K562 (cell line): Measurements from ENCODE around the gene RNF31. TPM values are rescaled to one million over a fixed set of nuclear protein-coding genes. Genes with fewer than 3 reads are reported as not detected.

ENCODE experiments used
- ATAC-seq: fragments of 200-7000 bp; cut with Tn5 transposase; 3 replicates; pipeline ENCODE4 v1.9.1; 2020; ENCODE audit warnings: moderate library complexity
- BruUV-seq: library from RNA; stranded (reverse); fragments of 400-500 nt; replicated peaks from 2 replicates; lab custom pipeline; 2021; lab: Mats Ljungman, UMichigan
- CTCF ChIA-PET: fragments of 300-600 bp; formaldehyde crosslinking; extraction: SDS; loops from one replicate; lab custom pipeline; 2021; ENCODE audit warnings: low intra/inter-chr PET ratio; lab: Yijun Ruan, JAX
- POLR2A ChIA-PET: fragments of 300-600, 350-650 bp; sonication (Branson Sonifier 250); formaldehyde crosslinking; extraction: SDS; loops from one replicate; lab custom pipeline; 2021; ENCODE audit warnings: antibody characterized with exemption, inconsistent platforms; lab: Yijun Ruan, JAX
- DNase-seq, 4 experiments: peaks; one replicate each; pipeline versions ENCODE4 v3.0.0 to v3.0.0-alpha.2; 2011 to 2018; ENCODE audit warnings: low spot score in 3 of 4, mixed read lengths in 3 of 4; ENCODE audit errors: extremely low read depth in 1 of 4
- FAIRE-seq: peaks from 2 replicates; lab custom pipeline; 2011; peaks lifted over from hg19 to GRCh38; lab: Jason Lieb, UNC
- H2AFZ ChIP-seq: 2 replicates; pipeline ENCODE4 v1.6.0; 2011; ENCODE audit warnings: low read depth, low read length, control low read depth, inconsistent platforms
- H3K27ac ChIP-seq: fragments of 200-600 bp; 3 replicates; pipeline ENCODE4 v1.8.0; 2011; ENCODE audit warnings: low read depth, mild to moderate bottlenecking, control low read depth, inconsistent platforms, low read length, moderate library complexity, mixed read lengths; ENCODE audit errors: extremely low read depth
- H3K27me3 ChIP-seq, 2 experiments: fragments of 300-600 bp in 1 of 2; 2 replicates in 1 of 2; 3 replicates in 1 of 2; pipeline versions ENCODE4 v1.6.0 to v1.8.0; 2011; ENCODE audit warnings: inconsistent platforms in 2 of 2, low read length in 2 of 2, mild to moderate bottlenecking in 1 of 2, mixed read lengths in 1 of 2, moderate library complexity in 1 of 2; ENCODE audit not compliant: control insufficient read depth in 2 of 2, insufficient read depth in 2 of 2
- H3K36me3 ChIP-seq: fragments of 300-600 bp; 3 replicates; pipeline ENCODE4 v1.8.0; 2011; ENCODE audit warnings: mild to moderate bottlenecking, low read length, inconsistent platforms; ENCODE audit not compliant: control insufficient read depth, insufficient read depth
- H3K4me1 ChIP-seq, 2 experiments: fragments of 200-600 bp in 1 of 2; replicated peaks in 1 of 2; 2 replicates in 1 of 2; 3 replicates in 1 of 2; pipeline versions ENCODE4 v1.5.1 to v1.8.0; 2011; ENCODE audit warnings: inconsistent platforms in 2 of 2, low read length in 2 of 2, mild to moderate bottlenecking in 1 of 2, mixed read lengths in 1 of 2, moderate library complexity in 1 of 2; ENCODE audit not compliant: control insufficient read depth in 2 of 2, insufficient read depth in 2 of 2
- H3K4me2 ChIP-seq: 2 replicates; pipeline ENCODE4 v1.6.1; 2011; ENCODE audit warnings: low read length, control low read depth, inconsistent platforms, mixed read lengths; ENCODE audit not compliant: insufficient read depth
- H3K4me3 ChIP-seq: fragments of 200-600 bp; sonication (generic), shearing (Covaris generic); 2 replicates; pipeline ENCODE4 v1.5.1; 2016; ENCODE audit warnings: control low read depth, inconsistent platforms
- H3K79me2 ChIP-seq: fragments of 200-600 bp; 3 replicates; pipeline ENCODE4 v1.8.0; 2011; ENCODE audit warnings: low read length, inconsistent platforms; ENCODE audit not compliant: control insufficient read depth, insufficient read depth
- H3K9ac ChIP-seq, 2 experiments: 2 replicates each; pipeline versions ENCODE4 v1.6.0 to v1.6.1; 2011; ENCODE audit warnings: low read depth in 2 of 2, low read length in 2 of 2, control low read depth in 1 of 2, inconsistent platforms in 1 of 2, mild to moderate bottlenecking in 1 of 2, mixed read lengths in 1 of 2; ENCODE audit not compliant: insufficient read depth in 1 of 2
- H3K9me1 ChIP-seq: one replicate; pipeline ENCODE4 v1.6.0; 2011; ENCODE audit warnings: inconsistent platforms, mild to moderate bottlenecking, low read length, moderate library complexity; ENCODE audit not compliant: control insufficient read depth, insufficient read depth
- H3K9me3 ChIP-seq: replicated peaks from 2 replicates; pipeline ENCODE4 v1.5.1; 2011; ENCODE audit warnings: low read depth, low read length, inconsistent platforms; ENCODE audit not compliant: control insufficient read depth, insufficient read depth
- H4K20me1 ChIP-seq: replicated peaks from 2 replicates; pipeline ENCODE4 v1.6.1; 2011; ENCODE audit warnings: low read length, inconsistent platforms, mixed read lengths; ENCODE audit not compliant: control insufficient read depth, insufficient read depth
- ARHGAP35 ChIP-seq: fragments of 450-650 bp; IDR thresholded peaks from 2 replicates; pipeline ENCODE4 v1.6.1; 2018; ENCODE audit not compliant: partially characterized antibody
- DDX20 ChIP-seq: fragments of 450-650 bp; IDR thresholded peaks from 2 replicates; pipeline ENCODE4 v1.6.1; 2016; ENCODE audit warnings: missing genetic modification characterization, low read depth, mild to moderate bottlenecking, missing compliant biosample characterization, moderate library complexity
- MAFK ChIP-seq: IDR thresholded peaks from 2 replicates; pipeline ENCODE4 v1.6.1; 2011; ENCODE audit warnings: low read length, improper control_type of control experiment
- NEUROD1 ChIP-seq: fragments of 150-350 bp; IDR thresholded peaks from 2 replicates; pipeline ENCODE4 v1.6.1; 2014; ENCODE audit warnings: borderline replicate concordance, low read length, low read depth; ENCODE audit not compliant: partially characterized antibody
- SLC30A9 ChIP-seq: fragments of 250-450 bp; sonication (Bioruptor Pico); IDR thresholded peaks from 2 replicates; pipeline ENCODE4 v1.8.0; 2022; ENCODE audit warnings: mild to moderate bottlenecking, moderate library complexity
- TAF7 ChIP-seq: fragments of 450-650 bp; IDR thresholded peaks from 2 replicates; pipeline ENCODE4 v1.6.1; 2016; ENCODE audit warnings: missing genetic modification characterization, missing compliant biosample characterization
- TRIM28 ChIP-seq: fragments of 450-650 bp; IDR thresholded peaks from 2 replicates; pipeline ENCODE4 v1.6.1; 2017
- ZNF23 ChIP-seq: fragments of 250-450 bp; sonication (Bioruptor Pico); IDR thresholded peaks from 2 replicates; pipeline ENCODE4 v1.4.0; 2020; ENCODE audit warnings: mild to moderate bottlenecking
- ZNF408 ChIP-seq: fragments of 250-450 bp; sonication (Bioruptor Pico); IDR thresholded peaks from 2 replicates; pipeline ENCODE4 v1.4.0; 2020; ENCODE audit warnings: low read depth, mild to moderate bottlenecking, moderate library complexity
- ZNF444 ChIP-seq: fragments of 250-450 bp; sonication (Bioruptor Pico); IDR thresholded peaks from 2 replicates; pipeline ENCODE4 v1.4.0; 2020; ENCODE audit warnings: mild to moderate bottlenecking, moderate library complexity
- ZNF551 ChIP-seq: fragments of 250-450 bp; sonication (Bioruptor Pico); IDR thresholded peaks from 2 replicates; pipeline ENCODE4 v1.5.0; 2021; ENCODE audit warnings: mild to moderate bottlenecking, moderate library complexity
- ZNF57 ChIP-seq: fragments of 450-650 bp; formaldehyde crosslinking; IDR thresholded peaks from 2 replicates; pipeline ENCODE4 v1.4.0; 2020; ENCODE audit warnings: mild to moderate bottlenecking, moderate library complexity
- ZNF592 ChIP-seq: fragments of 450-650 bp; IDR thresholded peaks from 2 replicates; pipeline ENCODE4 v1.6.1; 2017; ENCODE audit warnings: antibody characterized with exemption, mild to moderate bottlenecking
- ZNF766 ChIP-seq: fragments of 200-800 bp; sonication (Bioruptor generic); conservative IDR thresholded peaks from 2 replicates; pipeline ENCODE4 v1.6.1; 2016; ENCODE audit warnings: missing genetic modification characterization, missing compliant biosample characterization
- WGBS: fragments of 100-300 bp; shearing (Covaris generic); methylation state at CpG from one replicate; pipeline ENCODE4 v1.1.6; 2016; ENCODE audit warnings: low coverage, mixed read lengths; ENCODE audit not compliant: insufficient coverage; ENCODE audit errors: missing lambda C conversion rate; 5-methylcytosine and 5-hydroxymethylcytosine counted together
- in situ Hi-C: fragments of 300-500 bp; cut with MboI; formaldehyde crosslinking; loops from 4 replicates; pipeline ENCODE4 v1.15.0; 2018; ENCODE audit warnings: inconsistent platforms, mixed read lengths
- intact Hi-C: fragments of 100-400 bp; cut with micrococcal nuclease; formaldehyde crosslinking; loops from 2 replicates; pipeline ENCODE4 v1.14.2; 2022
- polyA plus RNA-seq, 8 experiments: library from polyadenylated mRNA; depleted of rRNA in 4 of 8; stranded (reverse) in 5 of 8; unstranded in 3 of 8; fragments of >200 nt; fragmentation: Nextera tagmentation in 2 of 8; fragmentation: Illumina TruSeq in 1 of 8; extraction: Ambion mirVana in 2 of 8; extraction: Trizol in 1 of 8; gene quantifications; 2 replicates each; pipeline versions ENCODE4 v1.2.1 to v1.2.3, GENCODE V29; 2011 to 2014; ENCODE audit warnings: inconsistent platforms in 1 of 8, missing spikeins in 1 of 8
- total RNA-seq, 7 experiments: library from RNA; depleted of rRNA in 6 of 7; stranded (reverse); fragments of >200 nt in 6 of 7; fragmentation: Illumina TruSeq in 2 of 7; extraction: Trizol in 2 of 7; gene quantifications; 2 replicates each; pipeline versions ENCODE4 v1.2.1 to v1.2.3, GENCODE V29; 2011 to 2021; ENCODE audit warnings: low replicate concordance in 1 of 7
- TF ChIP-seq, protein P1 (sequence below): fragments of 250-450 bp; sonication (Bioruptor Pico); IDR thresholded peaks from 2 replicates; pipeline ENCODE4 v1.8.0; 2022; ENCODE audit warnings: moderate library complexity, mild to moderate bottlenecking, inconsistent platforms
- TF ChIP-seq, protein P2 (sequence below): fragments of 250-450 bp; sonication (Bioruptor Pico); IDR thresholded peaks from 2 replicates; pipeline ENCODE4 v1.8.0; 2021; ENCODE audit warnings: moderate library complexity, mild to moderate bottlenecking, inconsistent platforms
- TF ChIP-seq, protein P3 (sequence below): fragments of 250-450 bp; sonication (Bioruptor Pico); IDR thresholded peaks from 2 replicates; pipeline ENCODE4 v1.4.0; 2020

Gene RNF31
- total and polyA plus RNA-seq, 9 of the 15 experiments (the other 6 are each of a cell fraction or from before 2014, with no cell fraction given), result 3.1 to 47.6 (median 19.1) TPM

GRCh38 chr14:24132976-24133375 is 14.3 kb upstream of the RNF31 start:
- Histone ChIP-seq H4K20me1 (no peaks in the 10 kb centered on the region), H3K9me1 (no peaks in the 10 kb centered on the region), H3K36me3 (peaks cover 8% of the 10 kb centered on the region), H3K9ac (no peak overlapping the region), H3K4me2 (no peak overlapping the region), H3K4me1 (peaks cover 7 to 29% of the 10 kb centered on the region in 2 experiments; a peak in 4 of 5 replicates), H3K79me2 (peaks cover 4% of the 10 kb centered on the region; the same call in 2 of the 3 replicates), H3K9me3 (no peaks in the 10 kb centered on the region), H3K4me3 (no peak overlapping the region), H2AFZ (no peak overlapping the region), H3K27ac (no peak overlapping the region), H3K27me3 (no peaks in the 10 kb centered on the region)
- WGBS, result 100% methylated on average over 2 of the region's 2 CpGs
- in situ Hi-C loops (no loop called here), intact Hi-C loops (no loop called here)
- BruUV-seq, result no TSS peak
- no peak for DNase-seq
- ChIA-PET POLR2A (interaction anchor here (0.6 to 0.7 kb wide), 4 partner anchors 29 to 1111 kb away, joined by 3 to 4 read pairs (median 4); no protein-coding TSS in a partner anchor), CTCF (no interaction called here)
- no peak for ATAC-seq
- FAIRE-seq, result no peak
- TF ChIP-seq SLC30A9 (CRISPR knock-in tag), result no peak
- TF ChIP-seq DDX20 (tag), result no peak
- no peak for TF ChIP-seq ZNF766 (CRISPR knock-in tag)
- TF ChIP-seq MAFK, result no peak
- no peak for TF ChIP-seq TRIM28
- no peak for TF ChIP-seq ARHGAP35
- TF ChIP-seq ZNF57, result no peak
- TF ChIP-seq ZNF23 (CRISPR knock-in tag), result no peak
- TF ChIP-seq, protein P1, sequence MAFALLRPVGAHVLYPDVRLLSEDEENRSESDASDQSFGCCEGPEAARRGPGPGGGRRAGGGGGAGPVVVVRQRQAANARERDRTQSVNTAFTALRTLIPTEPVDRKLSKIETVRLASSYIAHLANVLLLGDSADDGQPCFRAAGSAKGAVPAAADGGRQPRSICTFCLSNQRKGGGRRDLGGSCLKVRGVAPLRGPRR (CRISPR knock-in tag), result no peak
- TF ChIP-seq ZNF592, result no peak
- TF ChIP-seq TAF7, result no peak
- TF ChIP-seq ZNF551, result no peak
- TF ChIP-seq, protein P2, sequence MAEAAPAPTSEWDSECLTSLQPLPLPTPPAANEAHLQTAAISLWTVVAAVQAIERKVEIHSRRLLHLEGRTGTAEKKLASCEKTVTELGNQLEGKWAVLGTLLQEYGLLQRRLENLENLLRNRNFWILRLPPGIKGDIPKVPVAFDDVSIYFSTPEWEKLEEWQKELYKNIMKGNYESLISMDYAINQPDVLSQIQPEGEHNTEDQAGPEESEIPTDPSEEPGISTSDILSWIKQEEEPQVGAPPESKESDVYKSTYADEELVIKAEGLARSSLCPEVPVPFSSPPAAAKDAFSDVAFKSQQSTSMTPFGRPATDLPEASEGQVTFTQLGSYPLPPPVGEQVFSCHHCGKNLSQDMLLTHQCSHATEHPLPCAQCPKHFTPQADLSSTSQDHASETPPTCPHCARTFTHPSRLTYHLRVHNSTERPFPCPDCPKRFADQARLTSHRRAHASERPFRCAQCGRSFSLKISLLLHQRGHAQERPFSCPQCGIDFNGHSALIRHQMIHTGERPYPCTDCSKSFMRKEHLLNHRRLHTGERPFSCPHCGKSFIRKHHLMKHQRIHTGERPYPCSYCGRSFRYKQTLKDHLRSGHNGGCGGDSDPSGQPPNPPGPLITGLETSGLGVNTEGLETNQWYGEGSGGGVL, result no peak
- no peak for TF ChIP-seq ZNF444 (CRISPR knock-in tag)
- no peak for TF ChIP-seq ZNF408 (CRISPR knock-in tag)
- TF ChIP-seq, protein P3, sequence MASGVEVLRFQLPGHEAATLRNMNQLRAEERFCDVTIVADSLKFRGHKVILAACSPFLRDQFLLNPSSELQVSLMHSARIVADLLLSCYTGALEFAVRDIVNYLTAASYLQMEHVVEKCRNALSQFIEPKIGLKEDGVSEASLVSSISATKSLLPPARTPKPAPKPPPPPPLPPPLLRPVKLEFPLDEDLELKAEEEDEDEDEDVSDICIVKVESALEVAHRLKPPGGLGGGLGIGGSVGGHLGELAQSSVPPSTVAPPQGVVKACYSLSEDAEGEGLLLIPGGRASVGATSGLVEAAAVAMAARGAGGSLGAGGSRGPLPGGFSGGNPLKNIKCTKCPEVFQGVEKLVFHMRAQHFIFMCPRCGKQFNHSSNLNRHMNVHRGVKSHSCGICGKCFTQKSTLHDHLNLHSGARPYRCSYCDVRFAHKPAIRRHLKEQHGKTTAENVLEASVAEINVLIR (CRISPR knock-in tag), result no peak
- no peak for TF ChIP-seq NEUROD1
